GM04504 (cell line): Measurements from ENCODE around the gene C3orf18.

Experiments used
- DNase-seq: peaks from one replicate; pipeline ENCODE4 v3.0.0-alpha.2; 2012; ENCODE audit warnings: low read depth

C3orf18 gene

DNA sequence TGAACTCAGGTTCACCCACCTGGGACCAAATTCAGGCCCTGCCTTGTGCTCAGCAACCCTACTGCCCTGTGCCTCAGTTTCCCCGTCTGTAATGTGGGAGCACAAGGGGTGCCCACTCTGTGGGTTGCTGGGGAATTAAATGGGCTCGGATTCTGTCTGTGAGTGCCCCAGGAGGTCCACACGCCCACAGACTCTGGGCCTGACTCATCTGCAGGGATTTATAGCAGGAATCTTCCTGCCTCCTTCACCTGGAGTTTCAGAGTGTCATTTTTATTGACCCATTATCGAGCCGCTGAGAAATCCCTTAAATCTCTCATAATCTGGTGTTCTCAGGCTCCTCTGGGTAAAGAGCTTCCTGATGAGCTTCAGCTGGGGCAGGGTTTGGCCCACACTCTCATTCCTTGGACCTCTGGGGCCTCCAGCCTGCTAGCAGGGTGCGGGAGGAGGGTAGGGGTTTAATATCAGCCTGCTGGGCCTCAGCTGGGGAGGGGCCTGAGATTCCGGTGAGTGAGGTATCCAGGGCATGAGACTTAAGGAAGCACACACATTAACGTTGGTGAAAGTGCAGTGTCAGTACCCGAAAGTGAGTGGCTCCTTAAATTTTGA, 16.4 kb downstream of the C3orf18 start:
- no peak for DNase-seq

DNA sequence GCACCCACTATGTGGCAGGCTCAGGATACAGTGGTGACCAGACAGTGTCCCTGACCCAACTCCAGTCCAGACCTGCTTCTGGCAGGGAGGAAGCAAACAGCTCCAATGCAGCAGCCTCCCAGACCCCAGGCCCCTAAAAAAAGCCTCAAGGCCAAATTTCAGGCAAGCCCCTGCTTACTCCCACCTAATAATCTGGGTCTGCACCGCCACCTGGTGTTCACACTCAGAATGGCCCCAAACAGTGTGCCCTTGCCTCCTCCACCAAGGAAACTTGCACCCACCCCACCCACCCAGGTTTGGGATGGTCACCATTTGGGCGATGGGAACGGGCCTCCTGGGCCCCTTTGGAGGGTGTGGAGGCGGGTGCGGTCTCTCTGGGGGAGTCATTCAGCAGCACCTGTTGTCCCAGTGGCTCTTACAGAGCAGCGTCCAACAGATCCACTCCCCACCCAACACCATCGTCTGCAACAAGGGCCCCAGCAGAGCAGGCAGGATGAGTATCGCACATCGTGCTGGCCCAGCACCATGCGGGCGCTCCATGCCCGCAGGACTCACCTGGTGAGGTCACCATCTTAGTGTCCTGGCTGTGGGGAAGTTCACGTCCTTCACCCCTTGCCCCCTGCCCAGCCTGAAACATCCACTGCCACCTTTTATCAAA, 17.3 kb downstream of the C3orf18 start:
- DNase-seq: no peak

DNA sequence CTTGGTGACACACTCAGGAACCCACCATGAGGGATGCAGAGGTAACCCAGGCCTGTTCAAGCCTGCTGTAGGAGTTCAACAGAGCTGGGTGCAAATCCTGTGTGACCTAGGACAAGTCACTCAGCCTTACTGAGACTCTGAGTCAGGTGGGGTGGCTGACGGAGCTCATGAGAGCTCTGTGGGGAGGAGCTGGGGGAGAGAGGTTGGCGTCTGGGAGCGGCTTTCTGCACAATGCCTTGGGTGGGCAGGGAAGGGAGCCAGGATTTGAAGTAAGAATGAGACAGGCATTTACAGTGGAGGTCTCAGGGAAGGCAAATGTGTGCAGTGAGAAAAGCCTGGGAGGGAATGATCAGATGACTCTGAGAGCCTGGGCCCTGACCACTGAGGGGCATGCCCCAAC, 18.3 kb downstream of the C3orf18 start:
- no peak for DNase-seq

DNA sequence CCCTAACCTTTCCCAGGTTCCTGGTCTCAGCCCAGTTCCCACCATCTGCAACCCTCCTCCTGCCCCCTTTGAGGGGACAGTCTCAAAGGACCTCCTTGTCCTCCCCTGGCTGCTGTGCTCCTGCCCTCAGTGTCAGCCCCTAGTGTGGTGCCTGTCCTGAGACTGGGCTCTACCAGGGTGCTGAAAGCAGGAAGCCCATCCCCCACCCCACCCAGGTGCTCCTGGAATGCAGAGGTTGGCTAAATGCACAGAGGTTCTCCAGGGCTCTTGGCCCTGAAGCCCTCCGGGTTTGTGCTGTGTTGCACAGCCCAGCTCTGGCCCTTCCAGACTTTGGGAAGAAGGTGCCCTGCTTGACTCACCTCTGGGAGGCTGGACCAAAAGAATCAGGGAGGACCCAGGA, 21.8 kb downstream of the C3orf18 start:
- DNase-seq: no peak

DNA sequence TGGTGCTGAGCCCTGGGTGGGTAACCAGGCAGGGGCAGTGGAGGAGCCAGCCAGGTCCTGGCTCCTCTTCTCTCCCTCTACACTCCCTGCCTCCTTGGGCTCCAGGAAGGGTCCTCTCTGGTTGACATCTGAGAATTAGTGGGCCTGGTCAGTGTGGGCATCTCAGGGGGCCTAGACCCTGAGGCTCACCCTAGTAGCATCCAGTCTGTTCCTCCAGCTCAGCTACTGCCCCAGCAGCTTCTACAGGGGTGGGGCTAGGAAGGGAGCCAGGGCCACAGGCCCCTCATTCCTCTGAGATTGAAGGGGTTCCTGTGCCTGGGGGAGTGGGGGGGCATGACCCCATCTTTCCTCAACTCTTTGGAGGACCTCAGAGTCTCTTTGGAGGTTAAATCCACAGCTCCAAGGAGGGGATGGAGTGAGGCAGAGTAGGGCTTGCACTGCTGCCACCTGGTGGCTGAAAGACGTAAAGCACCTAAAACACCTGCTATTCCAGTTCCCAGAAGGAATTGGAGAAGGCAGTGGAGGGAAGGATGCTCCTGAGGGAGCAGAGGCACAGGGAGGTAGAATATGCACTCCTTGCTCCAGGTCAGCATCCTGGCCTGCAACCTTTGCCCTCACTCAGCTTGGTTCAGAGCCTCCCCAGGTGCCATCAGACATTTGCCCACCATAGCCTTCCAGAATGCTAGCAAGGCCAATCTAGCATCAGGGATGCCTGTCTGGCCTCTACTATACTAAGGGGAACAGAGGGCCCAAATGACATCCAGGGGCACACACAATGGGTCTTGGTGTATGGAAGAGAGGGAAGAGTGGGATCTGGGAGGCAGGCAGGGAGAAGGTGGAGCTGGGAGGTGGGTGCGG, 25.1 kb downstream of the C3orf18 start:
- no peak for DNase-seq

DNA sequence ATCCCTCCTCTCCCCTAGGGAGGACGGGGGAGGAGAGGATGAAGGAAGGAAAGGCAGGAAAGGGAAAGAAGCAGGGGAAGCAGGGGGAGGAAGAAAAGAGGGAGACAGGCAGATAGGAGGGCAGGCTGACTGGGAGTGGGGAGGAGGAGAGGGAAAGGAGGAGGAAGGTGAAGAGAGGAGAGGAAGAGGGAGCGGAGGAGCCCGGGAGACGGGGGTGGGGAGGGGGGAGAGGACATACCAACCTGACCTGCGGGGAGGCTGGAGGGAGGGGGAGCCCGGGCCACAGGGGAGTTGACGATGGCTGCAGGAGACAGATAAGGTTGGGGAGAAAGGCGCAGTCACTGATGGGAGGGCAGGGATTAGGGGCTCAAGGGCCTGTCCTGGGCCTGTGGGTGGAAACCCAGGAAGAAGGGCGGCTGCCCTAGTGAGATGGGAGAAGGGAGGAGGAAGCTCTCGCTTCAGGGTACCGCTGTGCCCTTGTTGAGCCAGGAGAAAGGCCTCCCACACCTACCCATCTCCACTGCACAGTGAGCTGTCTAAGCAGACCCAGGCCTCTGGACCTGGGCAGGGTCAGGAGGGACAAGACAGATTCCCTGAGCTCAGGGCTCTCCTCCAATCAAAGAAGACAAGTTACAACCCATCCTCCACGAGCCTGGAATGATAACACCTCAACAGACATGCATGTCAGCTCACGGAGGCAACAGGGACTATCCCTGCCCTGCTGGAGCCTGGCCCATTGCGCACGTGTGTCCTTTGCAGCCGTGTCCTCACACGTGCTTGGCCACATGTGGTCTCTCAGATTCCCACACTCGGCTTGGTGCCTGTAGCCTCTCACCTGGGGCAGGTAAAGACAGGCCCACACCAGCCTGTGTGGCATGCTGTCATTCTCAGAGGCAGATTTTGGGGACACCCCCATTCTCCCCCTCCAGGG, 27.9 kb downstream of the C3orf18 start:
- DNase-seq: no peak

DNA sequence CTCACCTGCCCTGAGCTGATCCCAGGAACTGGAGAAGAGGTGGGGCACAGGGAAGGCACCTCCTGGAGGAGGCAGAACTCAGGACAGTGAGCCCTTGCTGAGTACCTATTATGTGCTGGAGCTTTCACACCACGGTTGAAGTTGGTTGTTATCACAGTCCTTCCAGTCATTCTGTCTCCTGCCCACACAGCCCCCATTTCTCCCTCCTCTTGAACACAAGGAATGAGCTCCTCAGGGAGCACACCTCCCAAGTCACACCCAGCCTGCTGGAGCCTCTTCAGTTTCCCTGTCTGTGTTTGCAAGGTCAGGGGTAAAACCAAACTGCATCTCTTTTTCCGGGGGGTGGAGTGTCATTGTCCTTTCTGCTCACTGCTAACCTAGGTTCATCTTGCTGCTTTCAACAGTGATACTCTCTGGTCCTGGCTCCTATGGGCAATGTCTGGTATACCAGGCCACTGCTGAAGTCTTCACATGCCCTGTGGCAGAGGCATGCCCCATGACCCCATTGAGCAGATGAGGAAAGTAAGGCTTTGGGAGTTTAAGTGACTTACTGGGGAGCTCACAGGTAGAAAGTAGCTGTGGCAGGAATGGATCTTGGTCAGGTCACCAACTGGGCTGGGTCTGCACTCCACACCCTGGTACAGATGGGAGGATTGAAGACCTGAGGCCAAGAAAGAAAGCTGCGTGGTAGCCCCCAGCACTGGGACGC, 30.0 kb downstream of the C3orf18 start:
- DNase-seq: no peak

DNA sequence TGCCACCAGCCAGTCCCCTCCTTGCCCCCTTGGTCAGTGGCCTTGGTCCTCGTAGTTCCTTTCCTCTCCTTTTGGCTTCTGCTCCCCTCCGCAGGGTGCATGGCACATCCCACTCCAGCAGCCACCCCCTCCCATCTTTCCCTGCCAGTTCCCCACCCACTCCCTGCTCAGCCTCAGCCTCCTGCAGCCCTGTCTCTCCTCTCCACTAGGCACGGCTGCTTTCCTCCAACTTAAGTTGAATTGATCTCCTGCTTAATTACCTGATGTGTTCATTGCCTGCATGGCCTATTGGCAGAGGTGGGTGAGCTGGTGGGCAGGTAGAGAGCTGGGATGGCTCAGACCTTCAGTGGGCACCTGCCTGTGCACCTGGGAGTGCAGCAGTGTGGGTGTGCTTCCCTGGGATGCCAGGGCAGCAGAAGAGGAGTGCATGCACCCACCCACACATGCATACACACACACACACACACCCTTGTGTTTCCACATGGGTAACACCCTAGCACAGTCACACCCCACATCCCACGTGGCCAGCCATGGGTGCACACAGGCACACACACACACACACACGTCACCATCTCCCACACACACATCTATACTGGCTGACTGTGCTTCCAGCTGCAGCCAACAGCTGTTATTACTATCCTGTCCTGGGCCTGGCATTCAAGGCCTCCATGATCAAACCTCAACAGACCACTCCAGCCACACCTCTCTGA, 30.9 kb downstream of the C3orf18 start:
- DNase-seq: no peak

DNA sequence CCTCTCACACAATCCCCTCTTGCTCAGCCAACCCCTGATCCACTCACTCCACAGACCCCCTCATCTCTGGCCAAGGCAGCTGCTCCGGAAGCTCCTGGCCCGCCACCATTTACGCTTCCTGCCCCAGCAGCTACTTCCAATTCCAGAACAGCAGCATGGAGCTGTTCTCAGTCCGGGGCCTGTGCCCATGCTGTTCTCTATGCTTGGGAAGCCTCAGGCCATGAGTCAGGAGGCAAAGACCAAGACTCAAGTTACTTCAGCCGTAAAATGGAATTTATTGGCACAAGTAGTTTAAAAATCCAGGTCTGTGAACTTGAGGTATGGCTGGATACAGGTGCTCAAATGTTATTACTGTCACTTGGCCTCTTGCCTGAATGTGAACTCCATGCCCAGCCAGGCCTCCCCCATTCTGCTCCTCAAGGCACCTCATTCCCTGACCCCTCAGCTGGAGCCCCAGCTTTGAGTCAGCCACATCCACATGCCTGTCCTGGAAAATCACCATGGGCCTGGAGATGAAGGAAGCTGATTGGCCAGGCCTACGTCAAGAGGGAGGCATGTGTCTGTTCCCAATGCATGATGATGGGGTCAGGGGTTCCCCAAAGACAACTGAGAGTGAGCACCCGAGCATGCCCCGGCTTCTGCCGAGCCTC, 32.7 kb downstream of the C3orf18 start:
- no peak for DNase-seq

DNA sequence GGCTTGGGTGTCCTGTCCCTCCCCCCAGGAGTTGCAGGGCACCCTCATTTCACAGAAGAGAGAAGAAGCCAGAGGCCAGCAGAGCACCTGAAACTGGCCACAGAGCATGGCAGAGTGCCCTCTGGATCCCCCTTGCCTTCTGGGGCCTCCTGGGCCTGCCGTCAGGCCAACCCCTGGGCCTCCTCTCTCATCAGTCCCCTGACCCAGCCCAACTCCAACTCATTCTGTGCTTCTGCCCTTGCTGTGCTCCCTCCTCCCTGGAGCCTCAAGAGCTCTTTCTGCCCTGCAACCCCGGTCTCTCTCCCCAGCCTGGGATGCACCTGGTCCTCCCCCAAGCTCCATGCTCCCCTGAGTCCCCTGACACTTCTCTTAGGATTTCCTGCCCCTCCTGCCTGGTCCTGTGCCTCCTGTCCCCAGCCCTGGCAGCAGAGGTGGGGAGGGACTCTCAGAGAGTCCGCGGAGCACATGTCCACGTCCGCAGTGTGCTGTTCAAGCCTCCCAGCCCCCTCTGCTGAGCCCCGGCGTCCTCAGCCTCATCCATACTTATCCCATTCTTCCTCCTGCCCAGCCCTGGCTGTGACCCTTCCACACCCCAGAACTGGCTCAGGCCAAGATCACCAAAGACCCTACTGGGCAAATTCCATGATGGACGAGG, 33.6 kb downstream of the C3orf18 start:
- DNase-seq: no peak

DNA sequence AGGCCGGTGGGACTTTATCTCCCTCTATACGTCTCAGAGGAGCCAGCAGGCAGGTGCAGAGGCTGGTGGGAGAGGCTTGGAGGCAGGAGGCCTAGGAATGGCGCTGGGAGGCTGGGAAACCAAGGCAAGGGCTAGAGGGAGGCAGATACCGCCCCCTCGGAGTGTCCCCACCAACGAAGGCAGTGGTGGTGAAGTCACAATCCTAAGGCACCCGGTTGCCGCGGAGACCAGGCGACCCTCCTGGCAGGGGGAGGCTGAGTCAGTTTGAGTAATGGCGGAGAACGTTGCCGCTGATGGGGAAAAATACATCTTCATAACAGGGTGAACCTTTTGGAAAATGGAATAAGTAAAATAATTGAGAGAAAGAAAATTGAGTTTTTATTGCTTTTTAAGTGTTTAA, 34.2 kb downstream of the C3orf18 start:
- DNase-seq: no peak

DNA sequence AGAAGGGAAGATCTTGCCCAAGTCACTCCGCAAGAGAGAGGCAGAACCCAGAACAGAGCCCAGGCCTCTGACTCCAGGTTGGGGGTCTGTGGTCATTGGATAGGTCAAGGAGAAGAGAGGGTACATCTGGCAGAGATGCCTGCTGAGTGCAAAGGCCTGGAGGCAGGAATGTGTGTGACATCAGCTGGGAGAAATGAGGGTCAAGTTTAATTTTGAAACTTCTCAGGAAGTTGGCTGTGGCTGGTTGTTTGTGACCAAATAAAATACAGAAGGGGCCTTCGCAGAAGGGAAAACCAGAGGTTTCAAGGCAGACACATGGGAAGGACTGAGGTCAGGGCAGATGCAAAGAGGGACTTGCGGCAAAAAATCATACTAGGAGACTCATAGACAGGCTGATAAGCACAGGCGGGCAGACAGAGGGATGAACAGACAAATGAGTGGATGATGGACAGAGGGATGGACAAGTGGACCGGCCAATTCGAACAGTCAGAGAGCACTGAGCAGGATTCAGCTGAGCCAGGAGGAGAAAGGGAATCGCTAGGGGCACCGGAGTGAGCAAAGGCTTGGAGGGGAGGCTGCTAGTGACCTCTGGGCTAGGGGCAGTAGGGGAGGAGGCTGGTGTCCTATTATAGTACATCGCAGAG, 35.4 kb downstream of the C3orf18 start:
- DNase-seq: no peak

DNA sequence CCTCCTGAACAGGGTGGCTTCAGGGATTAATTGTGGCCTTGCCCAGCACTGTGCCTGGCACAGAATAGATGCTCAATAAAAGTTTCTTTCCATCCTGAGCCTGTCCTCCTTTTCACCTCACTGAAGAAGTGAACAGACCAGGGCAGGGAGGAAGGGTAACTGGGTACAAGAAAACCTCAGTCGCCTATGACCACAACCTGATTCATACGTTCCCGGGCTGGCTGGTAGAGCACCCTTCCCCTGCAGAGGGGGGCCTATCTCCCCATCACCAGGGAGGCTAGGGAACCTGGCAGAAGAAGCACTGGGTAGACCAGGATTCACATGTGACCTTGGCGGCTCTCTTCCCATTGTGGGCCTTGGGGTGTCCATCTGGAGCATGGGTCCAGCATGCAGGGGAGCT, 36.3 kb downstream of the C3orf18 start:
- DNase-seq: no peak

DNA sequence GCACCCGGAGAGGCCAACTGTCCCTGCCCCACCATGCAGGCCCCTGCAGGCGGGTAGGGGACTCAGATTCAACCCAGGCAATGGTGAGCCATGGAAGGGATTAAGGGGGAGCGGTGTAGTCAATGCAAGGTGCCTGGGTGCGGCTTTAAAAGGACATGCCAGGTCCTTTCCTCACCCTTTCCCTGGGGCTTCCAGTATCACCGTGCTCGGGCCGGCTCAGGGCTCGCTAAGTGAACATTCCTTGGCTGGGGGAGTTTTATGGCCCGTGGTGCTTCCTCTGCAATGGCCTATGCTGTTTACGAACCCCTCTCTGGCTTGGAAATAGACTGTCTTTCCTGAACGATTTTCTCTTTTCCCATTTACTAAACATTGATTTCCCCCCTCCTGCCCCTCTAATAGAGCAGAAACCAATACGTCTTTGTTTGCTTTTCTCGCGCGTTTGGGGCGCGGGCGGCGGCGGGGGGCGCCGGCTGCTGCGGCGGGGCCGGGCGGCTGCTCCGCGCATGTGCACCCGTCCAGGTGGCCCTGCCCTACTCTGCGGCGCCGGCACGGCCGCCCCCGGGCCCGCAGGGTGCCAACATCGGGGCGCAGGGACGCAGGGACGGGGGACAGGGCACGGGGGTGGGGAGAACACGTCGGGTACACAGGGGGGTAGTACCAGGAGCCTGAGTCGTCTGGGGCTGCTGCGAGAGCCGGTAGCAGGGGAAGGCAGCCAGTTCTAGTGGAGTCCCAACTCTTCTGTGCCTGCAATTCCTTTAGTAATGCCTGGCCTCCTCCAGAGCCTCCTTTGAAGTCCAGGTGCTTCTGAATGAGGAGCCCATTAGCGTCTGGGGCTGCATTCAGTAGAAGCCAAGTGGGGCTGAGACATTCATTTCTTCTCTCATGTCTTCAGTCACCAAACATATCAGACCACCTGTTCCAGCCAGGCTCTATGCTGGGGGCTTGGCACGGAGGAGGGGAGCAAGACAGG, 37.3 kb downstream of the C3orf18 start:
- no peak for DNase-seq

DNA sequence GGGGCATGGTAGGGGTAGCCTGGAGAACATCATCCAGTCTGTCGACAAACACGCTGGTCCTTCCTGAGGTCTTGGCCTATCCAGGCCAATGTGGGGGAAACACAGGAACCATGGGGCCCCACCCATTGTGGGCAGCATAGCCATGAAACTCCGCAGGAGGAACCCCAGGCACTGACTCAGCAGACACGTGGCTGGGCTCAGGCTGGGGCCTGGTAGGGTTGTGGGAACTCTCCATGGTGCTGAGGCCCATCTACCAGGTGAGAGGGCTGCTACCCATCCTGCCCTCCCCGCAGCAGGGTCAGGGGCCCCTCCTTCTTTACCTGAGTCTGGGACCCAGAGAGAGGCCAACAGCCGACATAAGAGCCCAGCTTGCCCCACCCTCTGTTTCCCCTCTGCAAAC, 41.6 kb downstream of the C3orf18 start:
- DNase-seq: peak; percentile 13

DNA sequence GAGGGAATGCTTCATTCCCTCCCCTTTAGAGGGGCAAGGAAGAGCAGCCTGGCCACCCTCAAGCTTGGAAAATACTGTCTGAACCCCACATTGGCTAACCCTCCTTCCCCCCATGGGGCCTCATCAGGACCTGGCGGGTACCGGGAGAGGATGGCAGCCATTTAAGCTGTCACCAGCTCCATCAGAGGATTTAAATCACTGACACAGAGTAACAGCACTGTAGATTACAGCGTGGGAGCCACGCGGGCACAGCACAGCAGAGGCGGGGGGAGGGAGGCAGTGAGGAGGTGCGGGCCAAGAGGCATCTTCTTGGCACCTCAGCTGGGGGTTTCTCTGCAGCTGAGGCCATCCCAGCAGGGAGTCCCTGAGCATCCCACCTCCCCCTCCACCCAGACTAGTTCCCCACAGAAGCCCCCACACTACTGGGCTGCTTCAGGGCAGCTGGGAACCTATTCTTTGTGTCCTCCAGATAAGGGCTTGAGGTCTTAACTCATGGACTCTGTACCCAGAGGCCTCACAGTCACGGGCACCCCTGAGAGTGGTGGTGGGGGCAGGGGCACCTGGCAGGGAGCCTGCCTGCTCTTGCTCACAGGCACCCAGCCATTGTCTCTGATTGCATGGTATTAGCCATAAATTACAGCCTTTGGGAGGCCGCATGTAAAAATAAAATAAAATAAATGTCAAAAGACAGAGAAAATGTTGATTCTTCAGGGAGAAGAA, 42.2 kb downstream of the C3orf18 start:
- DNase-seq: no peak

DNA sequence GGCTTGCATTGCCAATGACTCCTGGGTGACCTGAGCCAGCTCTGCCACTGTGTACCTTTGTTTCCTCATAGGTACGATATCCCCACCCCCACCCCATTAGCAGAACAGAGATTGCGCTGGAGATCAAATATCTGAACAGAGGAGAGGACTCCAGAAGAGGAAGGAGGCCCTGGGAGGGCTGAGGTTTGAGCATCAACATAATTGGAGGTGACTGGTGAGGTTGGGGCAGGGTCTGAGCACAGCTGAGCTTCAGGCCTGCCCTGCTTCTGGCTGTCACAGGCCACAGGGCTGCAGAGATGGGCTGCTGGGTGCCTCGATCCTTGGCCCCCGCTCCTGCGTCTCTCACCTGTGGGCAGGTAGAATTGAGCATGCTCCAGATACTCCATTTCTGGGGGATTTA, 42.8 kb downstream of the C3orf18 start:
- no peak for DNase-seq
